ENCODE measurements around the gene CCDC40.

DNA sequence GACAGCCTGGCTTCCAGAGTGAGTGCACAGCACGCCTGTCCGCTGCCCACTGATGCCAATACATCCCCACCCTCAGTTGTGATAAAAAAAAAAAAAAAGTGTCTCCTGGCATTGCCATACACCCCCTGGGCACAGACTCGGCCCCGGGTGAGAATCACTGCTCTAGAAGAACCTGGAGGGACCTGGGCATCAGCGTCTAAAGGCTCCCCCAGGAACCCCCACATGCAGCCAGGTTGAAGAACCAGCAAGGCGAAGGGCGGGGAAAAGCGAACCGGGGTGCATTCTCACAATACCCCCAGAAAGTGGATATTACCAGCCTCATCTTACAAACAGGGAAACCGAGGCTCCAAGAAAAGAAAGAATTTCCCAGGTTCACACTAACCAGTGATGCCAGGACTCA is 28.5 kb upstream of the CCDC40 start:
- TF ChIP-seq, protein P1, sequence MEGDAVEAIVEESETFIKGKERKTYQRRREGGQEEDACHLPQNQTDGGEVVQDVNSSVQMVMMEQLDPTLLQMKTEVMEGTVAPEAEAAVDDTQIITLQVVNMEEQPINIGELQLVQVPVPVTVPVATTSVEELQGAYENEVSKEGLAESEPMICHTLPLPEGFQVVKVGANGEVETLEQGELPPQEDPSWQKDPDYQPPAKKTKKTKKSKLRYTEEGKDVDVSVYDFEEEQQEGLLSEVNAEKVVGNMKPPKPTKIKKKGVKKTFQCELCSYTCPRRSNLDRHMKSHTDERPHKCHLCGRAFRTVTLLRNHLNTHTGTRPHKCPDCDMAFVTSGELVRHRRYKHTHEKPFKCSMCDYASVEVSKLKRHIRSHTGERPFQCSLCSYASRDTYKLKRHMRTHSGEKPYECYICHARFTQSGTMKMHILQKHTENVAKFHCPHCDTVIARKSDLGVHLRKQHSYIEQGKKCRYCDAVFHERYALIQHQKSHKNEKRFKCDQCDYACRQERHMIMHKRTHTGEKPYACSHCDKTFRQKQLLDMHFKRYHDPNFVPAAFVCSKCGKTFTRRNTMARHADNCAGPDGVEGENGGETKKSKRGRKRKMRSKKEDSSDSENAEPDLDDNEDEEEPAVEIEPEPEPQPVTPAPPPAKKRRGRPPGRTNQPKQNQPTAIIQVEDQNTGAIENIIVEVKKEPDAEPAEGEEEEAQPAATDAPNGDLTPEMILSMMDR (conservative IDR thresholded peaks at IDR 0.05; ENCODE audit: low read length) = no peak
- TF ChIP-seq EZH2phosphoT487 (IDR thresholded peaks at IDR 0.05; ENCODE audit: borderline replicate concordance, low read depth, low read length) = no peak
